ENCODE results near the gene SNPH.

SNPH gene

GRCh38 chr20:1224205-1224890 lies 41.7 kb upstream of the SNPH start (continued):
- TF ChIP-seq ZNF624 (tag by site-specific recombination; IDR thresholded peaks at IDR 0.05), result no peak
- TF ChIP-seq YY1 (tag by site-specific recombination; IDR thresholded peaks at IDR 0.05), result no peak
- no peak for TF ChIP-seq HIC1 (tag by site-specific recombination; IDR thresholded peaks at IDR 0.05)

- Histone ChIP-seq H3K4me3 (ENCODE audit: low read depth, low read length) (peak overlapping the region; percentile 45), H3K9me3 (ENCODE audit: control insufficient read depth, insufficient read depth, low read depth, low read length) (no peaks in the 10 kb centered on the region), H3K27ac (ENCODE audit: extremely low read depth, low read depth, low read length) (no peak overlapping the region), H3K4me1 (ENCODE audit: control insufficient read depth, insufficient read depth, low read length) (0 out of 2 replicates have a peak, but pooled peaks cover 2% of the 10 kb centered on the region), H3K36me3 (ENCODE audit: control insufficient read depth in 2 of 2, insufficient read depth in 1 of 2, low read length in 2 of 2) (no peaks in the 10 kb centered on the region)
- CTCF ChIA-PET, result interaction anchor here (0.5 to 1.5 kb wide), 3 partner anchors 12 to 409 kb away, joined by 3 to 9 read pairs (median 4); no protein-coding TSS in a partner anchor
- POLR2A ChIA-PET, result interaction anchor here (0.7 to 1.2 kb wide), 2 partner anchors 39 to 41 kb away, joined by 3 to 8 read pairs; partner anchors contain the start of gene SNPH
- TF ChIP-seq KLF1 (tag by site-specific recombination; IDR thresholded peaks at IDR 0.05), result peak; percentile 67
- no peak for TF ChIP-seq KLF10 (tag by site-specific recombination; IDR thresholded peaks at IDR 0.05)
- no peak for TF ChIP-seq ZBTB8A (tag by site-specific recombination; IDR thresholded peaks at IDR 0.05)
- no peak for TF ChIP-seq GLI4 (tag by site-specific recombination; IDR thresholded peaks at IDR 0.05)
- TF ChIP-seq PRDM10 (tag by site-specific recombination; IDR thresholded peaks at IDR 0.05), result no peak; the same call in 1 of the 2 replicates
- no peak for TF ChIP-seq ZNF311 (tag by site-specific recombination; IDR thresholded peaks at IDR 0.05; ENCODE audit: borderline replicate concordance)
- TF ChIP-seq ZNF76 (tag by site-specific recombination; IDR thresholded peaks at IDR 0.05; ENCODE audit: borderline replicate concordance, low read depth), result no peak
- TF ChIP-seq ZNF747 (tag by site-specific recombination; IDR thresholded peaks at IDR 0.05), result no peak
- no peak for TF ChIP-seq TRIM28 (IDR thresholded peaks at IDR 0.05; ENCODE audit: borderline replicate concordance, low read length)
- no peak for TF ChIP-seq ZNF660 (tag by site-specific recombination; IDR thresholded peaks at IDR 0.05)
- no peak for TF ChIP-seq GLIS1 (tag by site-specific recombination; IDR thresholded peaks at IDR 0.05)
- no peak for TF ChIP-seq BCL11B (tag by site-specific recombination; IDR thresholded peaks at IDR 0.05; ENCODE audit: low read depth)
- TF ChIP-seq ZNF544 (tag by site-specific recombination; IDR thresholded peaks at IDR 0.05), result no peak
- TF ChIP-seq KLF7 (tag by site-specific recombination; IDR thresholded peaks at IDR 0.05; ENCODE audit: borderline replicate concordance), result no peak
- TF ChIP-seq SP7 (tag by site-specific recombination; IDR thresholded peaks at IDR 0.05), result no peak
- TF ChIP-seq ZBTB20 (tag by site-specific recombination; IDR thresholded peaks at IDR 0.05), result peak; percentile 40; the same call in 1 of the 2 replicates
- TF ChIP-seq GLI2 (tag by site-specific recombination; IDR thresholded peaks at IDR 0.05; ENCODE audit: borderline replicate concordance, low read depth), result no peak
- peak; percentile 21; the same call in 1 of the 2 replicates for TF ChIP-seq HIC1 (tag by site-specific recombination; IDR thresholded peaks at IDR 0.05)
- TF ChIP-seq ZNF510 (tag by site-specific recombination; IDR thresholded peaks at IDR 0.05; ENCODE audit: insufficient replicate concordance), result no peak
- no peak for TF ChIP-seq ZNF707 (tag by site-specific recombination; IDR thresholded peaks at IDR 0.05)
- TF ChIP-seq ZBTB48 (tag by site-specific recombination; IDR thresholded peaks at IDR 0.05), result peak; percentile 86
- TF ChIP-seq ZSCAN18 (tag by site-specific recombination; IDR thresholded peaks at IDR 0.05), result no peak
- no peak for TF ChIP-seq KLF16 (tag by site-specific recombination; IDR thresholded peaks at IDR 0.05)
- no peak for TF ChIP-seq TCF7L2 (IDR thresholded peaks at IDR 0.05; ENCODE audit: borderline replicate concordance, low read depth, low read length)
Measured at GRCh38 chr20:1225263-1225782, 40.8 kb upstream of the SNPH start.
